ENCODE data around the gene TH.

TH gene

DNA sequence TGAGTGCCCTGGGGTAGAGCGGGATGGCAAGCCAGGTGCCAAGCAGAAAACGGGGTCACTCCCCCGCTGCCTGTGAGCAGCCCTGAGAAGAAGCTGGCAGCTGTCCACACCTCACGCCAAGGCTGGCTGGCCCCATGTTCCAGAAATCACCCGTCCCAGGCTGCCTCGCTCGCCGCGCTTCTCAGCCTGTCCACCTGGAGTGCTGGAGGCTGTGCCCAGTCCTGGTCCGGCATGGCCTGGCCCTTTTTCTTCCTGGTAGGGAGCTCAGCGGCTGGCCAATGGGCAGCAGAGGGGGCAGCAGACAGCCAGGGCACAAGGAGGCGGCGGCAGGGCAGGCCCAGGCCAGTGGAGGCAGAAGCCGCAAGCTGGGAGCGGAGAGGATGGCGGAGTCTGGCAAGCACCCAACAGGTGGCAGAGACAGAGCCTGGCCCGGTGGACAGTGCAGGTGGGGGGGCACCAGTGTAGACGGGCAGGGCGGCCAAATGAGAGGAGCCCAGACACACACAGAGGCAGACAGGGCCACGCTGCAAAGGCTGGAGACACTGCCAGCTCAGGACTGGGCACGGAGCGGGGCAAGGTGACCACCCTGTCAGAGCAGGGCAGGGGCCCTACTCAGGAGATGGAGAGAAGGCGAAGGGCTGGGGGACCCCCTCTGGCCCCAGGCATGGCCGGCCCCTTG lies 37.2 kb upstream of the TH start:
- DNase-seq = peak in 6 of 56 donors; percentile 19 to 52 (median 27)

DNA sequence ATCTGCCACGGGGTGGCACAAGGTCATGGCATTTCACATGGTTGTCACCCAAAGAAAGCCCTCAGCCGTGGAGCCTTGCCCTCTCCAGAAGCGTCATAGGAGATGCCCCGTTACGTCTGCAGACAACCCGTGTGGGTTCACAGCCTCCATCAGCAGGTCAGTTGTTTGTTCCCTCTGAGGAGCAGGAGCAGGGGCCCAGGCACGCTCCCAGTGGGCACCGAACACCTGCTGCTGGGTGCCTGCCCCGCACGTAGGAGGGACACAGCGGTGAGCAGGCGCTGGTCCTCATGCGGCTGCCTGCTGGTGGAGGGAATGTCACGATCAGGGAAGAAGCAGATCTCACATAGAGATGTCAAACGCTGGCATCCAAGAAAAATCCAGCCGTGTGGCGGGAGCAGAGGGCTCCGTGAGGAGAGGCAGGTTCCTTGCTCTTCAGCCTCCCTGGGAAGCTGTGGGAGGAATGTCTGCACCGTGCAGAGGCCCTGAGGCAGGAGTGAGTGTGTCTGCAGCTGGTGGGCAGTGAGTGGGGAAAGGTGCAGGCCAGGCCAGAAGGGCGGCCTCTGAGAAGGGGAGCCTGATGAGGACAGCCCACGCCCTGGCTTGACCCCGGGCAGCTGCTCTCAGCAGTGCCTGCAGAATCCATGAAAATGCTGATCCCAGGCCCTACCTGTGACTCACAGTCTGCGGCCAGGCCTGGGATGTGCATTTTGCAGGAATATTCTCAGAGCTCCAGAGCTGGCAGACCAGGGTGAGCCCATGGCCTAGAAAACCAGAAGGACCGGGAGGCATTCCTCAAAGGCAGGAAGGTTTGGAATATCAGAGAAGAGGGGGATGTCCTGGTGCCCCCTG lies 36.4 kb upstream of the TH start:
- no peak for DNase-seq

DNA sequence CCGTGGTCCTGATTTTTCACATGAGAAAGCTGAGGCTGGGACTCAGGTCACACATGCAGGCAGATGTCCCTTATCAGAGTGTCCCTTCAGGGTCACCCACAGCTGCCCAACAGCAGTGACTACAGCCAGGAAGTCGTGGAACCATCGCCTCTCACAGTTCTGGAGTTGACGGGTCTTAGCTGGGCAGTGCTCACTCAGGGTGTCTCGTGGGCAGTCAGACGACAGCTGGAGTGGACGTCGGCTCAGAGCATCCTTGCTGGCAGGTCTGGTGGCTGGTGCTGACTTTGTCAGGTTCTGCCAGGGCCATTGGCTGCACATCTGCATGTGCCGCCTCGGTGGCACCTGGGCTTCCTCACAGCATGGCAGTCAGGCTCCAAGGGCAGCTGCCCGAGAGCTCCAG lies 35.6 kb upstream of the TH start:
- no peak for DNase-seq

DNA sequence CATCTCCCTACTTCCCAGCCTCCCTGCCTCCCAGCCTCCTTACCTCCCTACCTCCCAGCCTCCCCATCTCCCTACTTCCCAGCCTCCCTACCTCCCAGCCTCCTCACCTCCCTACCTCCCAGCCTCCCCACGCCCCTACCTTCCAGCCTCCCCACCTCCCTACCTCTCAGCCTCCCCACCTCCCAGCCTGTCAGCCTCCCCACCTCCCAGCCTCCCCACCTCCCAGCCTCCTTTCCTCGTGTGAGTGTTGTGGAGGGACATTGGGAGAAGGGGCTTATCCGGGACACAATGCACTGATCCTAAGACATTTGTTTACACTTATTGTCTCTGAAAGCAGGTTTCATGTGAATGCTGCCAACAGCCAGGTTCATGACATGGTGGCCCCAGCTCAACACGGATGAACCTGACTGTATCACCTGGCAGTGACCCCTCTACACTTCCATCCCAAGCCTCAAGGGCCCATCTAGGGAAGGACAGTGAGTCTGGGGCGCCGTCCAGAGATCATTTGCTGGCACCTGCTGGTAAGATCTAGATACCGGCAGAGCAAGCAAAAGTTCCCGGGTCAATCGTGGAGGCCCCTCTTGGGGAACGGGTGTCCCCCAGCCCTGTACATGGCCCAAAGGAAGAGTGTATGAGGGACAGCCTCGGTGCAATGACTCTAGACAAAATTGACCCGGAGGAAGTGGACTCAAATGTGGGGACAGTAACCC lies 34.5 kb upstream of the TH start:
- no peak for DNase-seq

DNA sequence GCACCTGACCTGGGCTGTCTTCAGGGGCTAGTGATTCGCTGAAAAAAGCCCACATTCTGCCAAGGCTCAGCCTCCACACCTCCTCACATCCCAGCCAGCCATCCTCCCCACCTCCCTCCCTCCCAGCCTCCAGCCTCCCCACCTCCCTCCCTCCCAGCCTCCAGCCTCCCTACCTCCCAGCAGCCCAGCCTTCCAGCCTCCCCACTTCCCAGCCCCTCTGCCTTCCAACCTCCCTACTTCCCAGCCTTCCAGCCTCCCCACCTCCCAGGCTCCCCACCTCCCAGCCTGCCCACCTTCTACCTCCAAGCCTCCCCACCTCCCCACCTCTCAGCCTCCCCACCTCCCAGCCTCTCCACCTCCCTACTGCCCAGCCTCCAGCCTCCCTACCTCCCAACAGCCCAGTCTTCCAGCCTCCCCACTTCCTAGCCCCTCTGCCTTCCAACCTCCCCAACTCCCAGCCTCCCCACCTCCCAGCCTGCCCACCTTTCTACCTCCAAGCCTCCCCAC lies 33.7 kb upstream of the TH start:
- no peak for DNase-seq

DNA sequence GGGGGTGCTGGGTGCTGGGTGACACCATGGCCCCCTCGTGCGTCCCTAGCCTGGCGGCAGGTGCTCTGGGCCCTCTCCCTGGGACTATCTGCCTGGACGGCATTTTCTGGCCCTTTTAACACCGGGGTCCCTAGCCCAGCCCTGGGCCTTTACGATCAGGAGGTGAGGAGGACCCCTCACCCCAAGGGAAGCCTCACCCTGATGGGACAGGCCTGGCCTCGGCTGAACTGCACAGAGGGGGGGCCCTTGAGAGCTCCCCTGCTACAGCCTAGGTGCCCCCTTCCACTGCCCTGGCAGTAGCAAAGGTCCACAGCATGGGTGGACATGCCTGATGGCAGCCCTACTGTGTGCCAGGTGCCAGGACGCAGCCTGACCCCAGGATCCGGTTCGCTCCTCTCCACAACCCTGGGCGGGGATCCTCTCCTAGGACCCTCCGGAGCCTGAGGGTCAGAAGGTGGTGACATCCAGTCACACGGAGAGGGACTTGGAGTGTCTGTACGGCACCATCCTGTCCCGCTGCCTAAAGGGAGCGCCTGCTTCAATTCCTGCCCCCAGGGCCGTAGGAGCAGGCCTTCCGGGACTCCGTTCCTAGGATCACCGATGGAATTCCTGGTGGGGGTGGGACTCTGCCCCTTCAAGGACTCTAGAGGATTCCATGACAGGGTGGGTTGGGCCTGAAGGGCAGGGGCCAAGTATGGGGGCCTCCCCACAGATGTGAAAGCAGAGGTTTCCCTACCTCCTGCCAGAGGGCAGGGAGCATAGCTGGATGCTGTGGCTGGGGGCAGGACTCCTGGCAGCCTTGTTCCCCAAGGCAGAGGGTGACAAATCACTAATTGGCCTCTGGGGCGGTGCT lies 33.0 kb upstream of the TH start:
- DNase-seq = no peak

DNA sequence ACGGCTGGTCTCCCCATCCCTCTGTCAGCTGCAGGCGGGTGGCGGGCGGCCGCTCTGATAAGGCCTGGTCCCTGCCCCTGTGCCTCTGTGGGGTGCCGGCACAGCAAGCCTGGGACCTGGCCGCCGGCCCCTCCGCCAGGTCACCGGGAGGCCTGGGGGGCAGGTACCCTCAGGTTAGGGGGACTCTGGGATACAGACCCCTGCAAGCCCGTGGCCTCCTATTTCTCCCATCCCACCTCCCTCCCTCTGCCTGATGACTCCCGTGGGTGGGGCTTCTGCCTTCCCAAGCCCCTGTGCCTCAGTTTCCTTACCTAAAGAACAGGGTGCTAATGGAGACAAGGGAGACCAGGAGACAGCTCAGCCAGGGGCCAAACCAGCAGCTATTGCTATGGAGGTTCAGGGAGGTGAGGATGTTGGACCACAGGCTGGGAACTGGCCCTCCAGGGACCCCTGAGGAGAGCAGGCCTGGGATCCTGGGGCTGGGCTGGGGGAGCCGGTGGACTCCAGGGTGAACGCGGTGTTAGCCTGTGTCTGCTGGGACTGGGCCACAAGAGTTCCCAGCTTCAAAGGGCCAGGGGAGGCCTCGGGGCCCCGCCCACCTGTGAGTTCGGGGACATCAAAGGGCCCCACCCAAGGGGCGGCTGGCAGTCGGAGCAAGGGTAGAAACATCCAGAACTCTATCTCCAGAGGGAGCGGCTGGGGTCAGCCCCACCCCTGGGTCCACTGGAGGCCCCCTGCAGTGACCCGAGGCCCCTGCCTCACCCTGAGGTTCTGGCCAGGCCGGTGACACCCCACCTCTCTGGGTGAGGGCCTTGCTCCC lies 32.0 kb upstream of the TH start:
- DNase-seq = no peak

DNA sequence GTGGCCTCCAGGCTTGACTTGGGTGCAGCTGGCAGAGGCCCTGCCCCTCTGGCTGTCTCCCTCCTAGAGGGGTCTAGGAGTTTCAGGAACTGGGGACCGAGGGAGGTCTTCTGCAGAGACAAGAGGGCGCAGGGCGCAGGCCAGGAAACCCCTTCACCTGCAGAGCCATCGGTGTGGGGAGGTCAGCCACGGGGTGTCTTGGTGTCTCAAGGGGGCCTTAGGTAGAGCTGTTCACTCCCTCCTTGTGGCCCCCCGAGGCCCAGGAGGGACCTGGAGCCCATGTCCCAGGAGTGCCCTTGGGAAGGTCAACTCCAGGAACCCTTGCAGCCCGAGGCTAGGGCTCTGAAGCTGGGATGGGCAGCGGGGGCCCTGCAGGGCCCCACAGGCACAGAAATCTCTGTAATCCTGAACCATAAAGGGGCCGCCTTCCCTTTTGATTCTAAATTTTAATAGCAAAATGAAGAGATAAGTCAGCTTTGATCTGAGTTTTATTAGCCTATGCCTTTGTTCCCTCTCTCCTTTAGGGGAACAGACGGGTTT lies 31.4 kb upstream of the TH start:
- no peak for DNase-seq

DNA sequence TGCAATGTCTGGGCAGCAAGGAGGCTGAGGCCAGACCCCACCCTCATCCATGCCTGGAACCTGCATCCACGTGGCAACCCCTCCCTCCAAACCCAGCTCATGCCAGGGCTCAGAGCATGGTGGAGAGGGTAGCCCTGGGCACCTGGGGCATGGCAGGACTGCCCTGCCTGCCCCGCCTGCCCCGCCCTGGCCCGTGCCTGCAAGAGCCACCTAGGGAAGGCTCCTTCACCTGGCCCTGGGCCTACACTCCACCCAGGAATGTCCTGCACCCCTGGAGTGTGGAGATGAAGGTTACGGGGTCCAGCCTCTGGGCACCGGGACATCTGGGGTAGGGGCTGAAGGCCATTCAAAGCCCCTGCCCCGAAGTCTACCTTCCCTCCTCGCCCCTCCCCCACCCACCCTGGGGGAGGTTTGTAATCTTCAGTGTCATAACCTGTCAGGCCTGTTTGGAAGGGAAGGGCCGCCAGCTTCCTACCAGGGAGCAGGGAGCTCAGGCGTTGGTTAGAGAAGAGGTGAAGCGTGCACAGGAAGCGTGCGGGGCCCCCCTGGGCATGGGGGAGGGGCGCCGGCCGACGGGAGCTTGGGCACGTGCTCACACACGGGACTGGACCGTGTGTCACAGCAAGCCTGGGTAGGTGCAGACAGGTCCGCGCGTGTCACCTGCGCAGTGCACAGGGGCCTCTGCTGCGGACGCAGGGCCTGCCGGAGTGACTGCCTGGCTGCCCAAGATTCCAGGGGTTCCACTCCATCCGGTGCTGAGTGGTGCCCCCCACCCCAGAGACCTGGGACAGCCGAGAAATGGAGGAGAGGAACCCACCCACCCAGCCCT lies 30.7 kb upstream of the TH start:
- DNase-seq = no peak

DNA sequence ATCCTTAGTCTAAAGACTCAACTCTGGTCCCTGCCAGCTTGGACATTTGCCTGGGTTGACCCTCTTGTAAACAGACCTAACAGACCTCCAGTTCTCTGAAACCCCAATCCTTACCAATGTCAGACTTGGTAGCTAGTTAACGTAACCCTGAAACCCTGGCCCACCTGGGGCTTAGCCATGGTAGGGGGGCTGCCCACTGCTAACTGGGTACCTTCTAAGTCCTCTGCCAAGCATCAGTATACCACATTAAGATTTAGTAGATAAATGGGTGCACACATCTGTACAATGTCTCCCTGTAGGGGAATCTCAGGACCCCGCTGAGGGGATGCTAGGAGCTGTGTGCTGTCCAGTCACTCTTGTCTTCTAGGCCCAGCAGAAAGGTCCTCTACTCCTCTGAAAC lies 29.9 kb upstream of the TH start:
- no peak for DNase-seq

DNA sequence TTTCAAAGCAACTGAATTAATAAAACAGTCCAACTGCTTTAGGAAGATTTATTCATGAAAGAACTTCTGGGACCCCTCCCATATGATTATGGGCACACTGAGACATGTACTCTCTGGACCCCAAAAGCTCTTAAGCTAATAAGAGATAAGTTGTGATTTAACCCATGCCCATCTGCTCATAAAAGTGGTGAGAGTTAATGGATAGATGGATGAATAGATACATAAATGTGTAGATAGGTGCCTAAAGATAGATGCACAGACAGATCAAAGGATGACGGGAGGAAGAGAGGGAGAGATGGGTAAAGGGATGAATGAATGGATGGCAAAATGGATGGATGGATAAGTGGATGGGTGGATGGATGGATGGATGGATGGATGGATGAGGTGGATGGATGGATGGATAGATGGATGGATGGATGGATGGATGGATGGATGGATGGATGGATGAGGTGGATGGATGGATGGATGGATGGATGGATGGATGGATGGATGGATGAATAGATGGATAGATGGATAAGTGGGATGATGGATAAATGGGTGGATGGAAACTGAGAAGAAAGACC lies 29.4 kb upstream of the TH start:
- DNase-seq = no peak

DNA sequence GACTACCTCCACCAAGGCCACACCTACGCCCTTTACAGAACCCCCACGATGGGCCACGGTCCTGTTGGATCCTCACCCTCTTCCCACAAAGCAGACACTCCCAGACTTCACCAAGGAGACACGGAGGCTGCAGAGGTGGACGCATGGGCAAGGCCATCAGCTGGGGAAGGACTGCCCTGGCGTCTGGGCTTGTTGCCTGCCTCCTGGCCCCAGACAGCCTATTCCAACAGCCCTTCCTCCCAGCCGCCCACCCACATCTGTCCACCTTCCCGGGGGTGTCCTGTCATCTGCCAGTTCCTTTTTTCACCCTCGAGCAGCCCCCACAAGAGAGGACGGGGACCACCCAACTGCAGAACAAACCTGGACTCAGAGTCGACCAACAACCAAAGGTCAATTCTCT lies 28.9 kb upstream of the TH start:
- DNase-seq = no peak

DNA sequence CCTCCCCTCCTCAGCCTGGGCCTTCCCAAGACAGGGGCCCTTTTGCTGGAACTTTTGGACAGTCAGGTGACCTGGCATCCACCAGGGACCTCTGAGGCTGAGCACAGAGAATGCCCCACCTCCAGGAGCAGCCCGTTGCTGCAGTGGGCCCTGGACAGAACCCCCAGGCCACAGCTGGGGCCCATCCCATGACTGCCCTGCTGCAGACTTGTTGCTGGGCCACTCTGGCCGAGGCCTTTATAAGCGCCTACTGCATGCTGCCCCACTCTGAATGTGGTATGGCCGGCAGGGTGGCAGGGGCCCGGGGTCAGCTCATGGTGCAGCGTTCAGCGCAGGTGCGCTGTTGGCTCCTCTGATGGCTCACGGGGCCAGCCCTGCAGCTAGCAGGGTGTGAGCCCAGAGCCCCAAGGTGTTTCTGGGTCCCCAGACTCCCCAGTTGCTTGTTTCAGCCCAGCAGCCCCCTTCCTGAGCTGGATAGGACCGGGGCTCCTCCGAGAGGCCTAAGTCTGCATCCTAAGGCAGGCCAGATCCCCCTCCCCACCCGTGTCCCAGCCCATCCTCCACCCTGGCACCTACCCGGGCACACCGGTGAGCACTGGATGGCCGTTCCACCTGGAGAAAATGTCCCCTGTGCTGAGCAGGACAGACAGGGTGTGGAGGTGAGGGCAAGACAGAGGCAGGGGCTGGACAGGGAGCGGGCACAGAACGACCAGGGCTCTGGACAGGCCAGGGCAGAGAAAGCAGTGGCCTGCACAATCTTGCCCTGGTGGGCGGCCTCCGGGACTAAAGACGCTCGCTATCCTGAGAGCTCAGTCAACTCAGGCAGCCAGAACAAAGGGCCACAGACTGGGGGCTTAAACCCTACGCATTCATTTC lies 28.1 kb upstream of the TH start:
- no peak for DNase-seq

DNA sequence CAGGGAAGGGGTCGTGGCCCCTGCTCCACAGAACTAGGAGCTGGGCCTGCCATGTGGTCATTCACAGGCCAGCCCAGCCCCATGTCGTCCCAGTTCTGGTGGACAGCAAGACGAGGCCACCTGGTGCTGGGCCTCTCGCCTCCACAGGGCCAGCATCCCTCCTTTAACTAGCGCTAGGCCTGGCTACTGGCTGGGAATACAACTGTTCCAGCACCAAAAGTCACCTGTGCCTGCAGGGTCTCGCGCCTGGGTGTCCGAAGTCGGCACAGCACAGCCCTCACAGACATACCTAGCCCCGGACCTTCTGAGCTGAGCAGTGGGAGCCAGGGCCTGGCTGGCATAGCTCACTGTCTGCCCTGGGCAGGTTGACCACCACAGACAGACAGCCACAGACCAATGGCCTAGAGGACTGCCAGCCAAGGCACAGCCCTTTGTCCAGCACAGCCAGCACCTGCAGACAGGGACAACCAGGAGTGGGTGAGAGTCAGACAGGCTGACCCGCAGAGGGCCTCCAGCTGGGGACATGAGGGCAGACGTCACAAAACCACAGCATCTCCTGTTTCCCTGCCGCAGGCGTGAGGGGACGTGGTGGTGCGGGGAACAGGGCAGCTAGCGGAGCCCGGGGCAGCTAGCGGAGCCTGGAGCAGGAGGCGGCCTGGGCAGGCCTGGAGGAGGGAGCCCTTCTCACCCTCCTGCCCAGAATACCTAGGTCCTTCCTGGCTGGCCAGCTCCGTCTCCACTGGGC lies 27.2 kb upstream of the TH start:
- DNase-seq = no peak

DNA sequence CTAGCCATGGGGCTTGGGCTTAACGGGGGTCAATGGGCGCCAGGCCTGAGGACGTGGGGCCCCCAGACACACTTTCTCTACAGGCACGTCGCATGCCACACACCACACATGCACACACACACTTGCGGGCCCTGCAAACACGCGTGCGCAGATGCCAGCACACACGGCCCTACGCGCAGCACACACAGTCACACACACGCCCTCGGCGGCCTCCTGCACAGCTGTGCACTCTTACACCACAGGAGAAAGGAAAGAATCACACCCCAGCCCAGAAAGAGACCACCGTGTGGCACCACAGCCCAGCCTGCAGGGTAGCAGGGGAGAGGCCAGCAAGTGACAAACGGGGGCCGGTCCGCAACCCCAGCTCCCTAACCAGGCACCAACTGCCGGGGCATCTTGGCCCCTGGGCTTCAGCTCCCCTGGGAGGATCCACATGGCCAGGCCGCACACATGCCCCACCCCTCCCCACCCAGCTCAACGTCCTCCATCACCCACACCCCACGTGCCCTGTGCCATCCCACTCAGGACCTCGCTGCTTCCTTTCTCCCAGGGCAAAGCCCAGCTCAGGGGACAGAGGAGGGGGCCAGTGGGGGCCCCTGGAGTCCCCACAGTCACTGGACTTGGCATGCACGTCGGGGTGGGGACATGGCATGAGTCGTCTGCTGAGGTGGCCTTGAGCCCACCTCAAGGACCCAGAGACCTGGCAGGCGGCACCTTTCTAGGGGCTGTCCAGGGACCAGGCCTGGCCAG lies 26.3 kb upstream of the TH start:
- no peak for DNase-seq

All from nucleus accumbens (tissue), 56 donors.